HG03439 (cell line): ENCODE results near the gene TSPAN14.
"Not testable (repeated sequence)": the region's sequence is repeated elsewhere in the genome, so short reads cannot be mapped to it uniquely, and the experiment has no call there.

Experiments used
- ATAC-seq: cut with Tn5 transposase; IDR thresholded peaks from one replicate; pipeline ENCODE4 v1.9.1; 2021; ENCODE audit warnings: mild to moderate bottlenecking, moderate library complexity; ENCODE audit not compliant: unreplicated experiment

Gene TSPAN14

DNA sequence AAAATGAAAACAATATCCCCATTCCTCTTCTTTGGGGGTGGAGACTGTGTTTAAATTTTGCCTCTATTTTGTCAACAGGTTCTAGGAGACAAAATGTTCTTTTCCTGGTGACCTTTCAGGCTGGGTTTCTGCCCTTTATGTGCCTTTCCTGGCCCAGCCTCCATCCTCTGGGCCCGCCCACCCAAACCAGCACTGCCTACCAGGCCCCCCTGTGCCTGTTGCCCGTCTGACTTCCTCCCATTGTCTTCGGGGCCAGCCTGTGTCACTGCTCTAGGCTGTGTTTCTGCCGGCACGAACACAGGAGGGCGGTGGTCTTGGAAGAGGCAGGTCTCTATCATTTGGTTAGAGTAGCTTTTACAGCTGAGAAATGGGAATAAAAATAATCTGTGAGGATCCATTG, 13.9 kb downstream of the TSPAN14 start:
- ATAC-seq: no peak

DNA sequence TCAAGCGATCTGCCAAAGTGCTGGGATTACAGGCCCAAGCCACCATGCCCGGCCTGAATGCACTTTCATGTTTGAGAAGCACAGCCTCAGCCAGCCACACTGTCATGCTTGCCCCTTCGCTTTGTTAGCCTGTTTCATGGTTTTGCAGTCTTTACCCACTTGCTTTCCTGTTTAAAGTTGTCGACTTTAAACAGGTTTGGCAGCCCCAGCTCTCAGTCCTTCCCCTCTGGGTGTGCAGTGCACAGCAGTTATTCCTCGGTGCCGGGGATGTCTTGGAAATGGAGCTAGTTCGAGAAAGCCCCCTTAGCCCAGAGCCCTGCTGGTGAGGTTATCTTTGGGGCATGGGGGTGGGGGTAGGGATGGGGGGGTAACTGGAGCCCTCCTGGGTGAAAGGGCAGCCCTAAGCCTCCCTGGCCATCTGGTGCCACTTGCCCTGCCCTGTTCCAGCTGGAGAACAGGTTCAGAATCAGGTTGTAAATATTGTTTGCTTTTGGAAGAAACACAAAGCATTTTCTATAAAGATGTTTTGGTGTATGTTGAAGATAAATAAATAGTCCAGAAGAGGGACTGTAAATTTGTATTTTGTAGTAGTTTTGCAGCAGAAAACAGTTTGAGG, 14.8 kb downstream of the TSPAN14 start:
- no peak for ATAC-seq

DNA sequence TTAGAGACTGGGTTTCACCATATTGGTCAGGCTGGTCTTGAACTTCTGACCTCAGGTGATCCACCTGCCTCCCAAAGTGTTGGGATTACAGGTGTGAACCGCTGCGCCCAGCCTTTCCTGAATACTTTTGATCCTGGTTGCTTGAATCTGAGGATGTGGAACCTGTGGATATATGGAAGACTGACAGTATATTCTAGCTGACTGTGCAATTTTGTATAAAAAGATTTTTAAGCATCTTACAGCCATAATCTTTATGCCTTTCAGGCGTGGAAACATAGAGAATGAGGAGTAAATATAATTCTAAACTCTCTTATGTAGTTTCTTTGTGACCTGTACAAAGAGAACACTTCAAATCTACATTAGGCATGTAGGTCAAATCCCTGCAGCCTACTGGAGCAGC, 16.2 kb downstream of the TSPAN14 start:
- no peak for ATAC-seq

DNA sequence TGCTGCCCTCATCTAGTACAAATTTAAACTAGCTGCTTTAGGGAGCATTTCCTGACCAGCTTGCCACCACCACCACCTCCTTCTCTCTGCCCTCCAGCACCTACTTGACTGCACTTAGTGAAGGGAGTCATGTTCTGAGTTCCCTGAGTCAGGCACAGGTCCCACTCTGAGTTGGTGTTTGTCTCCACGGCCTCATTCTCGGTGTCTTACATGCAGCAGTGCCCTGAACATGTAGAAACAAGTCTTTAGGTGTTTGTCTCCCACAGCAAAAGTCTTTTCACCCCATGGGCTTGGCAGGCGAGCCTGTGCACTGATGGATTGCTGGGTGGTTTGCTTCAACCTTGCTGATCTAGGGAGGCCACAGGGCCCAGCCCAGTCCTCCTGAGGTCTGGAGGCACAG, 16.9 kb downstream of the TSPAN14 start:
- no peak for ATAC-seq

DNA sequence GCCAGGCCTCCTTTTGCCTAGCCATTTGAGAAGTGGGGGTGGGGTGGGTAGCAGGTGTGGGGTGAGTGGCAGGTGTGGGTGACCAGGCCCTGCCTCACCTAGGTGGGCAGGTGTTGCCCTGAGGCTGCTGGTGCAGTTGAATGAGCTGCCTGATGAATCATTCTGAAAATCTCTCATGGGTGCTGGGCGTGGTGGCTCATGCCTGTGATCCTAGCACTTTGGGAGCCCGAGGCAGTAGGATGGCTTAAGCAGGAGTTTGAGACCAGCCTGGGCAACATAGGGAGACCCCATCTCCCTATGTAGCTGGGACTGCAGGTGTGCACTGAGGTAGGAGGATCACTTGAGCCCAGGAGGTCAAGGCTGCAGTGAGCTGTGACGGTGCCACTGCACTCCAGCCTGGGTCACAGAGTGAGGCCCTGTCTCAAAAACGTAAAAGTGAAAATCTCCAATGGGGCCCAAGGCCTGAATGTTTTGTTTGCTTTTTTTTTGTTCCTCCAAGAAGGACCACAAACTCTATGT, 17.7 kb downstream of the TSPAN14 start:
- ATAC-seq: peak; percentile 65

DNA sequence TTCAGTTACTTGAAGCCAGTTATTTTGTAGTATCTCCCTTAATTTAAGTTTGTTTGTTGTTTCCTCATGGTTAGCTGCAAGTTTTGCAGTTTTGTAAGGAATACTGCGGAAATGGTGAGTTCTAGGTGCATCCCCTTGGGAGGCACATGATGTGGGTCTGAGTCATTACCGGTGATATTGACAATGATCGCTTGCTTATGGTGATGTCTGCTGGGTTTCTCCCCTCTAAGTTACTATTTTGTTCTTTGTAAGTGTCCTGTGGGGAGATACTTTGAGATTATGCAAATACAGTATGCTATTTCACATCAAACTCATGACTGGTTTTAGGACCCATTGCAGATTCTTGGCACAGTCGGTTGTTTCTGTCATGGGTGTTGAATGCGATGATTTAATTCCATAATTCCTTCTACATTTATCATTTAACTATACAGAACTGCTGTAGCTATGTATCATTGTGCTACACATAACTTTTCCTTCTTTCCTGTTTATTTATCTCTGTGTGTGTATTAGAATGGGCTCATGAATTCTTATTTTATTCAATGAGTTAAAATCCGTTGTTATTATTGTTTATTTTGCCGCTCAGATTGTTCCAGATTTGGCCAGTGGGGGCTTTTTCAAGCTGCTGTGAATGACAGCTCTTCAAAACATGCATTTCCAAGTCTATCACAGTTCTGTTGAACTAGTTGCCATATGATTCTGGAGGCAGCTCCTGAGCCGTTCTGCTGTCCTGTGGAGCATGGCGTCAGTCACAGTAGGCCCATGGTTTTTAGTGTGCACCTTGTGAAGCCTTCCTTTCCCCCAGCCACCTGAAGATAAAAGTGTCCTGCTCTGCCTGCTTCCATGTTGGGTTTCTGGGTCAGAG, 18.4 kb downstream of the TSPAN14 start:
- peak; percentile 92 for ATAC-seq

DNA sequence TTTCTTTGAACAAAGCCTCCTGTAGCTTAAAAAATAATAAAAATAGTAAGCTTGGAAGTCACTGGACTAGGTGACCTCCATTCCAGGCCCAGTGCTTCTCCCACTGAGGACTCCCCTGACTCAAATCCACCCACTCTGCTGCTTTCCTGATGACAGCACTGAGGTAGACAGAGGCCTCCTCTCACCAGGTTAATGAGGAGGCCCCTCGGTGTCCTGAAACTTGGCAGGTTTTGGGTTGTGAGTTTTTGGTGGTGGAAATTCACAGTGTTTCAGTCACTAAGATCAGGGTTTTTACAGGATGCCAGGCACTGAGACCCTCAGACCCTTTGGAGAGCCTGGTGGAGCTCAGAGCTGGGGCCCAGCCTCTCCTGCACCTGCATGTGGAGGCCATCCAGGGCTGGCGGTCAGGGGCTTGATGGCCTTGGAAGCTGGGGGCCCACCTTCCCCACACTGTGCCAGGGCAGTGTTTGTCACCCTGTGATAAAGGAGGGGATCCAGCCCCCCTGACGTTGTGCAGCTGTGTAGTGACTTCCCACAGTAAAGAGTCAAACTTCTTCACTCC, 19.1 kb downstream of the TSPAN14 start:
- no peak for ATAC-seq

DNA sequence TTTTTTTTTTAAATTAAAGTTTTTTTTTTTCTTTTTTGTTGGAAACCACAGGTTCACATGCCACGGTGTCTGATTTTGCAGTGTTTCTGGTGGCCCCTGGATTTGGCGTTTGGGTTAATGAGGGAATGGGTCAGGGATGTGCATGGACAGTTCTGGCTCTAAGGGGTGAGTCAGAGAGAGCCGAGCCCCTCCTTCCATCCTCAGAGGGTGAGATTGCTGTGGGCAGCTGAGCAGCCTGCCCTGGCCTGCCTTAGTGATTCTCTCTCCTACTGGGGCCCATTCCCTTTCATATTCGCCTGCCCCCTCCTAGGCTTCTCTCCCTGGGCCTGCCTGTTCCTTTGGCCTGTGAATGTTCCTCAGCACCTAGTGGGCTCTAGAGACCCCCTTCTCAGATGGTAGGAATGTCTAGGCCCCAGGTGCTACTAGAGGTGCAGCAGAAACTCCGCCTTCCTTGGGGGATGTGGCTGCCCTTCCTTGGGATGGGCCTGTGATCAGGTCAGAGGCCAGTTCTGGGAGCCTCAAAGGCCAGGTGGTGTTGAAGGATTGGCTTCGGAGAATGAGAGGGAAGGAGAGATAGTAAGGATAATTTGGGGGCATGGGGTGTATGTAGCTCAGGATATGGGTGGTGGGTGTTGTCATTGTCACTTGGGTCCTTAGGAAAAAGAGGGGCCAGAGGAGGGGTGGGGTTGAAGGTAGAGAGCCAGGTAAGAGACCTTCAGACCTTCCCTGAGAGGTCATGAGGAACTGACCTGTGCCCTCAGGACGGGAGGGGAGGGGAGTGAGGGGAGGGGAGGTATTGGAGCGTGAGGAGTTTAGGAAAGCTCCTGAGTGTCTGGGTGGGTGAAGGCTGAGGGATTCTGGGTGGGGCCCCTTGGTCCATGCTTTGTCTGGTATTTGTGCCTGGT, 19.8 kb downstream of the TSPAN14 start:
- ATAC-seq: no peak

DNA sequence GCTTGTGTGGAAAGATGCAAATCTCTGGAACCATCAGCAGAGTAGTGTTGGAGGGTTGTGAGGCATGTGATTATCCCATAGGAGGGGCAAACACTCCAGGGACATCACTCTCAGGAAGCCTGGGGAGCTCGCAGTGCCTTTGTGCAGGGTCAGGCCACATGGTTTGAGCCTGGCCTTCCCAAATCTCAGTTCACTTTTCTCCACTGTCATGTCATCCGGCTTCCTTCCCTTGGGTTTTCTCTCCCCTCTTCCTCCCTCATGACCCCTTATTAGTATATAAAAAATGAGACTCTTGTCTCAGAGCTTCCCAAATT, 20.4 kb downstream of the TSPAN14 start:
- ATAC-seq: no peak

DNA sequence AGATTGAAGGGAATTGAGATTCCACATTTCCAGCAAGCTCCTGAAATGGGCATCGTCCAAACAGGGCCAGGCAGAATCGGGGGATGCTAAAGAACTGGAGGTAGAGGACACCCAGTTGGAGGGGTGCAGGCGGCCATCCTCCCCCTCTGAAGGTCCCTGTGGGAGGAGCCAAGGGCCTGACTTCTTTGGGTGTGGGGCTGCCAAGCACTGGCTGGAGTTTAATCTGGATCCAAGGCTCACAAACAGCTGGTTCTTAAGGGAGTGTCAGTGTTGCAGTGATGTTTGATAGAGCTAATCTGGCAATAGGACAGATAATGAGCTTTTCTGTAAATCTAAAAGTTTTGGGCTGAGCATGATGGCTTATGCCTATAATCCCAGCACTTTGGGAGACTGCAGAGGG, 20.8 kb downstream of the TSPAN14 start:
- ATAC-seq: no peak

DNA sequence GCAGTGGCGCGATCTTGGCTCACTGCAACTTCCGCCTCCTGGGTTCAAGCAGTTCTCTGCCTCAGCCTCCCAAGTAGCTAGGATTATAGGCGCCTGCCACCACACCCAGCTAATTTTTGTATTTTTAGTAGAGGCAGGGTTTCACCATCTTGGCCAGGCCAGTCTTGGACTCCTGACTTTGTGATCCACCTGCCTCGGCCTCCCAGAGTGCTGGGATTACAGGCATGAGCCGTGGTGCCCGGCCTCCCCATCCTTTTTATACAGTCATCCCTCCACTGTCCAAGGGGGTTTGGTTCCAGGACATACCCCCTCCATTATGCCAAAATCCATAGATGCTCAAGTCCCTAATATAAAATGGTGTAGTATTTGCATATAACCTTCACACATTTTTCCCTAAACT, 21.5 kb downstream of the TSPAN14 start:
- ATAC-seq: not testable (repeated sequence)

DNA sequence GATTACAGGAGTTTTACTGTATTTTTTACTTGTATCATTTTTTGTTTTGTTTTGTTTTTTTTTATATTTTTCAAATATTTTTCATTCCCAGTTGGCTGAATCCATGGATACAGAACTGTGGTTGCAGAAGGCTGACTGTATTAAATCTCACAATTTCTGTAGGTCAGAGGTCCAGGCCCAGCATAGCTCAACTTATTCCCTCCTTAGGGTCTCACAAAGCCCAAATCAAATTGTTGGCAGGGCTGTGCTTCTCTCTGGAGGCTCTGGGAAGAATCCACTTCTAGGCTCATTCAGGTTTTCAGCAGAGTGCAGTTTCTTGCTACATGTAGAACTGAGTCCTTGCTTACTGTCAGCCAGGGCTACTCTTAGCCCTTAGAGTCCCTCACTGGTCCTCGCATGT, 22.6 kb downstream of the TSPAN14 start:
- no peak for ATAC-seq

DNA sequence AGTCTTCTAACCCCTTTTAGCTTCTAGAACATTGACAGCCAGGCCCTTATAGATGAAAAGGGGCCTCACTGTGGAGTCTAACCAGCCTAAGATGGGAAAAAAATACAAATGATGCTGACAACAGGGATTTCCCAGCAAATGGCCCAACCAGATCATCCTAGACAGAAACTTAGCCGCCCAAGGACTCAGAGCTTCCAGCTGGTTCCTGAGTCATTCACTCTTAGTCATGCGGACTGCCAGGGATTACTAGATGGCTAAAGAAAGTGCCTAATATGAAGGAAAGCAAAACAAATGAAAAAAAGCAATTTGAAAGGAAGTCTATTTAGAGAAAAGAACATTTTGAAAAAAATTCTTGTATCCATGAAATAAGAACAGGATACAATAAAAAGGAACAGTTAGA, 23.7 kb downstream of the TSPAN14 start:
- no peak for ATAC-seq

DNA sequence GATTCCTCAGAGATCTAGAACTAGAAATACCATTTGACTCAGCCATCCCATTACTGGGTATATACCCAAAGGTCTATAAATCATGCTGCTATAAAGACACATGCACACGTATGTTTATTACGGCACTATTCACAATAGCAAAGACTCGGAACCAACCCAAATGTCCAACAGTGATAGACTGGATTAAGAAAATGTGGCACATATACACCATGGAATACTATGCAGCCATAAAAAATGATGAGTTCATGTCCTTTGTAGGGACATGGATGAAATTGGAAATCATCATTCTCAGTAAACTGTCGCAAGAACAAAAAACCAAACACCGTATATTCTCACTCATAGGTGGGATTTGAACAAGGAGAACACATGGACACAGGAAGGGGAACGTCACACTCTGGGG, 26.3 kb downstream of the TSPAN14 start:
- not testable (repeated sequence) for ATAC-seq

DNA sequence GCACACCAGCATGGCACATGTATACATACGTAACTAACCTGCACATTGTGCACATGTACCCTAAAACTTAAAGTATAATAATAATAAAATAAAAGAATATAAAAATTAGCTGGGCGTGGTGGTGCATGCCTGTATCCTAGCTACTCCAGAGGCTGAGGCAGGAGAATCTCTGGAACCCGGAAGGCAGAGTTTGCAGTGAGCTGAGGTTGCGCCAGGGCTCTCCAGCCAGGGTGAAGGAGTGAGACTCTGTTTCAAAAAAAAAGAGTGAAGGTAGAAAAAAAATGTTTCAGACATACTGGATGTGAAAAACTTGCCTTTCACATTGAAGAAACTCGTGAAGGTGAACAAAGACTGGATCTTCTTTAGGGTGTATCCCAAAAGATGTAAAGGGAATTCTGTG, 26.7 kb downstream of the TSPAN14 start:
- ATAC-seq: no peak

DNA sequence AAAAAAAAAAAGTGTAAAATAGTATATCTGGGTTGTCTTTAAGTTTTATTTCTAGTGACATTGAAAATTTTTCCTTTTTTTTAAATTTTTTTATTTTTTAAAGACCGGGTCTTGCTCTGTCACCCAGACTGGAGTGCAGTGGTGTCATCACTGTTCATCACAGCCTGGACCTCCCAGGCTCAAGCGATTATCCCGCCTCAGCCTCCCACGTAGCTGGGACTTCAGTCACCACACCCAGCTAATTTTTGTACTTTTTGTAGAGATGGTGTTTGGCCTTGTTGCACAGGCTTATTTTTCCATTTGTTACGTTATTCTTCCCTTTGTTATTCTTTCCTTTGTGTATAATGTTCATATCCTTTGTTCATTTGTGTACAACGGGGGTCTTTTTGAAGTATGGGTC, 30.1 kb downstream of the TSPAN14 start:
- ATAC-seq: no peak

DNA sequence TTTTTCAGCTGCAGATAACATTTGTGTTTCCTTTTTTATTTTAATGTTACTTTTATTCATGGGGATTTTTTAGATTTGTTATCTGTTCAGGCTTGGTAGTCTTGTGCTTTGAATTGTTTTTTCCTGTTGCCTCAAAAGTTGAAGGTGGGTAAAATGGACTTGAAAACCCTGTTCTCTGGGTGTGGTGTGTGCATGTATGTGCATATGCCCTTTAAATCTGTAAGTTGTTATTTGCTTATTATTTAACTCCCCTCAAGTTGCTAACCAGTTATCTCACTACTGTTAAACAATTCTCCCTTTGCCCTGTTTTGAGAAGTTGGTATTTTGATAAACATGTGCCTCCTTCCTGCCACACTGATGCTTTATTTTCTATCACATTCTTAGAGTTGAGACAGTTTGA, 30.6 kb downstream of the TSPAN14 start:
- ATAC-seq: no peak

DNA sequence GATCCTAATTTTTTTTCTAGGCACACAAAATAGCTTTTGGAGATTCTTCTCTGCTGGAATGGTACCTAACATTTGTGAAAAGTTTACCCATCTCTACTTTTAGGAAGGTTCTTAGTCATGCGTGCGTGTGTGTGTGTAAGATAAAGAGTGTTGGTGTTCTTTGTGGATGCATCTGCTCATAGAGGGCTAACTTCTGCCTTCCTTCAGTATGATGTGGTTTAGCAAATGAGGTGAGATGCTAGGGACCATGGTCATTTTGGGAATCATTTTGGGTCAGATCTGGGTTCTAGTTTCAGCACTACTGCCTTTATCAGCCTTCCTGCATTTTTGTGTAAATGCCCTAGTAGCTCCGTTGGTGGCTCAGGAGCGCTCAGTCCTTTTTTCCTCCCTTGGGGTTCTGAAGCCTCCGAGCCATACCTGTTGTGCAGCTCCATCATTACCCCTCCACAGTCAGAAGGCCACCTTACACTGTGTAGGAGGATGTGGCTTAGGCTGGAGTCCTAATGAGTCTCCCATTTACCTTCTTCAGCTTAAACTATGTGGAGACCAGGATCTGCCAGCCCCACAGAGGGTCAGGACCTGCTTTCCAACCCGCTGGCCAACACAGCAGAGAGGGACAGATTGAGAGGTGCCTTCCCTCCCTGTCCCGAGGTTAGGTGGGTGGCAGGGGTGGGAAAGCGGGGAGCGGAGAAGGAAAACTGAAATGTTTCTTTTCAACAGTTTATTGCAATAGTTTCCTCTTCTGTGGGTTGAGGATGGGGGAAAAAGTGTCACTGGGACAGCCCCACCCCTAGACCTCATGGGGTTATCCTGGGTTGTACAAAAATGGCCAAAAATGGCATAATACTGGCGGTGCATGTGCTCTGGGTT, 31.2 kb downstream of the TSPAN14 start:
- no peak for ATAC-seq

DNA sequence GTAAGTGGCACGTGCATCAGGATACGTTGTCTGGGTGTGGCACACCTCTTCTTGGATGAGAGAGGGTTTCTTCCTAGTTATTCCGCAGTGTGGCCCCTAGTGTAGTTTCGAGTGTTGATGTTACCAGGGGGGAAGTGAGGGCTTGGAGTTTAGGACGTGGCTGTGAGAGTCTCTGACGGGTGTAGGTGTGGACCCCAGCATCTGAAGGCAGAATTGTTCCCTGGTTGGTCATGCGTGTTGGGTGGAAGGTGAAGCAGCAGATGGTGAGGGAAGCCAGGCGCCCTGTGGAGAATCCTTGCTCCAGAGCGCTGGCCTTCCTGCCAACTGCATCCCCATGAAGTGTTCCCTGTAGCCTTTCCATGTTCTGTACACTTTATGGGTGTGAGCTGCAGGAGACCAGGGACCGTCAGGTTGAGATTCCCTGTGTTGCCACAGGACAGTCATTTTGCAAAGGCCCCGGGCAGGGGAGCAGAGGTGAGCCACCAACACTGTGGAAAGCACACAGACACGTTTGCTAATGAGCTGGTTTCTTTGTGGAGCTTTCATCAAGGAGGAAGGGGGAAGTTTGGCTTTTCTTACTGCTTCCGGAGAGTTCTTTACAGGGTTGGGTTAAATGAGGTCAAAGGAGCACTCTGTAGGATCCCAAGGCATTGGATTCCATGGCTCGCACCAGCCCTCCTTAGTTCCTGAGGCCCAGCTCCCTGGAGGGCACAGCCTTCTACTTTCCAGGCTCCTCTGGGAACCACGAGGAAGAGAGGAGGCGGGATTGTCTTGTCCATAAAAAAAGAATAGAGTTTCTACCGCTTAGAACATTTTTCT, 32.0 kb downstream of the TSPAN14 start:
- ATAC-seq: no peak
